HEK293 (cell line): ENCODE results near the gene CDK14.

Experiments used
- CTCF ChIA-PET: fragments of 350-600 bp; formaldehyde crosslinking; extraction: SDS; loops from one replicate; lab custom pipeline; 2021; ENCODE audit warnings: antibody characterized with exemption; lab: Yijun Ruan, JAX
- POLR2A ChIA-PET: fragments of 300-600 bp; formaldehyde crosslinking; extraction: SDS; loops from one replicate; lab custom pipeline; 2020; ENCODE audit warnings: antibody characterized with exemption, inconsistent platforms; lab: Yijun Ruan, JAX
- H3K27ac ChIP-seq: fragments of 200-500 bp; sonication (Bioruptor generic); 2 replicates; pipeline ENCODE4 v1.5.1; 2014; ENCODE audit warnings: low read depth, low read length, control low read depth, inconsistent platforms; ENCODE audit errors: extremely low read depth
- H3K36me3 ChIP-seq, 2 experiments: fragments of 200-500 bp in 1 of 2; sonication (Bioruptor generic) in 1 of 2; 1 replicate in 1 of 2; 2 replicates in 1 of 2; pipeline ENCODE4 v1.5.1; 2014 to 2017; ENCODE audit warnings: inconsistent platforms in 2 of 2, low read length in 2 of 2; ENCODE audit not compliant: control insufficient read depth in 2 of 2, insufficient read depth in 1 of 2
- H3K4me1 ChIP-seq: fragments of 200-500 bp; sonication (Bioruptor generic); 2 replicates; pipeline ENCODE4 v1.5.1; 2014; ENCODE audit warnings: mild to moderate bottlenecking, low read length, inconsistent platforms; ENCODE audit not compliant: control insufficient read depth, insufficient read depth
- H3K4me3 ChIP-seq: 2 replicates; pipeline ENCODE4 v1.5.1; 2011; ENCODE audit warnings: low read depth, mild to moderate bottlenecking, control low read depth, low read length, moderate library complexity
- H3K9me3 ChIP-seq: fragments of 200-500 bp; sonication (Bioruptor generic); 2 replicates; pipeline ENCODE4 v1.5.1; 2014; ENCODE audit warnings: low read depth, low read length, inconsistent platforms; ENCODE audit not compliant: control insufficient read depth, insufficient read depth
- KLF9 ChIP-seq: fragments of 450-650 bp; formaldehyde crosslinking; IDR thresholded peaks from 2 replicates; pipeline ENCODE4 v1.5.1; 2016; ENCODE audit warnings: missing biosample characterization, missing genetic modification characterization, low read depth
- PRDM1 ChIP-seq: fragments of 450-650 bp; formaldehyde crosslinking; IDR thresholded peaks from 2 replicates; pipeline ENCODE4; 2016; ENCODE audit warnings: missing biosample characterization, missing genetic modification characterization
- ZBTB49 ChIP-seq: fragments of 450-650 bp; formaldehyde crosslinking; IDR thresholded peaks from 2 replicates; pipeline ENCODE4 v1.5.1; 2016; ENCODE audit warnings: missing biosample characterization, missing genetic modification characterization, low read depth
- ZBTB7A ChIP-seq: fragments of 450-650 bp; formaldehyde crosslinking; IDR thresholded peaks from 2 replicates; pipeline ENCODE4 v1.5.1; 2016; ENCODE audit warnings: low read depth, missing biosample characterization, missing genetic modification characterization
- ZNF133 ChIP-seq: fragments of 450-650 bp; formaldehyde crosslinking; IDR thresholded peaks from 2 replicates; pipeline ENCODE4 v1.5.1; 2016; ENCODE audit warnings: missing biosample characterization, missing genetic modification characterization
- ZNF138 ChIP-seq: fragments of 450-650 bp; formaldehyde crosslinking; IDR thresholded peaks from 2 replicates; pipeline ENCODE4 v1.5.1; 2016; ENCODE audit warnings: missing biosample characterization, missing genetic modification characterization, borderline replicate concordance
- ZNF169 ChIP-seq: fragments of 450-650 bp; formaldehyde crosslinking; IDR thresholded peaks from 2 replicates; pipeline ENCODE4 v1.5.1; 2016; ENCODE audit warnings: missing biosample characterization, missing genetic modification characterization
- ZNF174 ChIP-seq: fragments of 450-650 bp; formaldehyde crosslinking; IDR thresholded peaks from 2 replicates; pipeline ENCODE4 v1.5.0; 2017; ENCODE audit warnings: missing biosample characterization, mild to moderate bottlenecking, missing genetic modification characterization
- ZNF2 ChIP-seq: fragments of 450-650 bp; formaldehyde crosslinking; IDR thresholded peaks from 2 replicates; pipeline ENCODE4 v1.5.1; 2016; ENCODE audit warnings: missing biosample characterization, missing genetic modification characterization
- ZNF266 ChIP-seq: fragments of 450-650 bp; formaldehyde crosslinking; IDR thresholded peaks from 2 replicates; pipeline ENCODE4 v1.5.1; 2016; ENCODE audit warnings: missing biosample characterization, missing genetic modification characterization, low read depth
- ZNF280D ChIP-seq: fragments of 450-650 bp; formaldehyde crosslinking; IDR thresholded peaks from 2 replicates; pipeline ENCODE4 v1.5.1; 2016; ENCODE audit warnings: missing biosample characterization, missing genetic modification characterization
- ZNF324 ChIP-seq: fragments of 450-650 bp; formaldehyde crosslinking; IDR thresholded peaks from 2 replicates; pipeline ENCODE4 v1.5.1; 2016; ENCODE audit warnings: missing biosample characterization, missing genetic modification characterization
- ZNF404 ChIP-seq: fragments of 450-650 bp; formaldehyde crosslinking; IDR thresholded peaks from 2 replicates; pipeline ENCODE4 v1.5.1; 2017; ENCODE audit warnings: missing biosample characterization, missing genetic modification characterization
- ZNF501 ChIP-seq: fragments of 450-650 bp; formaldehyde crosslinking; IDR thresholded peaks from 2 replicates; pipeline ENCODE4 v1.5.1; 2016; ENCODE audit warnings: missing biosample characterization, missing genetic modification characterization
- ZNF623 ChIP-seq: fragments of 450-650 bp; formaldehyde crosslinking; IDR thresholded peaks from 2 replicates; pipeline ENCODE4 v1.5.1; 2016; ENCODE audit warnings: missing biosample characterization, missing genetic modification characterization
- ZNF692 ChIP-seq: fragments of 450-650 bp; formaldehyde crosslinking; IDR thresholded peaks from 2 replicates; pipeline ENCODE4 v1.5.1; 2016; ENCODE audit warnings: missing biosample characterization, missing genetic modification characterization
- ZNF76 ChIP-seq: fragments of 450-650 bp; formaldehyde crosslinking; IDR thresholded peaks from 2 replicates; pipeline ENCODE4; 2016; ENCODE audit warnings: low read depth, missing biosample characterization, missing genetic modification characterization, borderline replicate concordance
- ZNF830 ChIP-seq: fragments of 450-650 bp; IDR thresholded peaks from 2 replicates; pipeline ENCODE4 v1.5.0; 2018; ENCODE audit warnings: missing biosample characterization, missing genetic modification characterization, low read depth, mild to moderate bottlenecking, moderate library complexity
- ZNF843 ChIP-seq: fragments of 450-650 bp; formaldehyde crosslinking; IDR thresholded peaks from 2 replicates; pipeline ENCODE4 v1.5.1; 2016; ENCODE audit warnings: missing biosample characterization, missing genetic modification characterization
- ZSCAN16 ChIP-seq: fragments of 450-650 bp; formaldehyde crosslinking; IDR thresholded peaks from 2 replicates; pipeline ENCODE4 v1.5.1; 2016; ENCODE audit warnings: missing biosample characterization, missing genetic modification characterization
- ZSCAN23 ChIP-seq: fragments of 450-650 bp; formaldehyde crosslinking; IDR thresholded peaks from 2 replicates; pipeline ENCODE4 v1.5.1; 2016; ENCODE audit warnings: missing biosample characterization, missing genetic modification characterization
- TF ChIP-seq, protein P1 (sequence below): fragments of 450-650 bp; formaldehyde crosslinking; IDR thresholded peaks from 2 replicates; pipeline ENCODE4 v1.5.1; 2017; ENCODE audit warnings: missing biosample characterization, missing genetic modification characterization
- TF ChIP-seq, protein P2 (sequence below): fragments of 450-650 bp; formaldehyde crosslinking; IDR thresholded peaks from 2 replicates; pipeline ENCODE4 v1.5.1; 2017; ENCODE audit warnings: missing biosample characterization, mild to moderate bottlenecking, missing genetic modification characterization, moderate library complexity
- TF ChIP-seq, protein P3 (sequence below): fragments of 450-650 bp; formaldehyde crosslinking; IDR thresholded peaks from 2 replicates; pipeline ENCODE4 v1.5.1; 2016; ENCODE audit warnings: missing biosample characterization, missing genetic modification characterization

Gene CDK14

GRCh38 chr7:90648834-90649233 is 52.7 kb downstream of the CDK14 start:
- ChIA-PET POLR2A (no interaction called here), CTCF (interaction anchor here (1.4 kb wide), 1 partner anchor 20 kb away, joined by 4 read pairs; no protein-coding TSS in a partner anchor)
- H3K4me1 ChIP-seq = no peaks in the 10 kb centered on the region
- TF ChIP-seq ZNF692 (tag by site-specific recombination) (no peak), ZNF280D (no peak), KLF9 (no peak), ZNF266 (tag by site-specific recombination) (no peak), ZNF830 (tag by site-specific recombination) (no peak), ZNF2 (tag by site-specific recombination) (no peak), PRDM1 (no peak), ZNF133 (tag by site-specific recombination) (no peak), ZNF324 (tag by site-specific recombination) (no peak), ZNF404 (tag by site-specific recombination) (no peak), ZSCAN16 (tag by site-specific recombination) (no peak), ZNF174 (tag by site-specific recombination) (no peak), ZNF501 (no peak), ZBTB7A (tag by site-specific recombination) (no peak), ZNF138 (tag by site-specific recombination) (no peak)
- TF ChIP-seq, protein P1, sequence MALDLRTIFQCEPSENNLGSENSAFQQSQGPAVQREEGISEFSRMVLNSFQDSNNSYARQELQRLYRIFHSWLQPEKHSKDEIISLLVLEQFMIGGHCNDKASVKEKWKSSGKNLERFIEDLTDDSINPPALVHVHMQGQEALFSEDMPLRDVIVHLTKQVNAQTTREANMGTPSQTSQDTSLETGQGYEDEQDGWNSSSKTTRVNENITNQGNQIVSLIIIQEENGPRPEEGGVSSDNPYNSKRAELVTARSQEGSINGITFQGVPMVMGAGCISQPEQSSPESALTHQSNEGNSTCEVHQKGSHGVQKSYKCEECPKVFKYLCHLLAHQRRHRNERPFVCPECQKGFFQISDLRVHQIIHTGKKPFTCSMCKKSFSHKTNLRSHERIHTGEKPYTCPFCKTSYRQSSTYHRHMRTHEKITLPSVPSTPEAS = no peak
- TF ChIP-seq, all 188 proteins: peak for 0
- H3K36me3 ChIP-seq = no peaks in the 10 kb centered on the region
- no peaks in the 10 kb centered on the region for H3K9me3 ChIP-seq
- H3K4me3 ChIP-seq = no peak overlapping the region
- H3K27ac ChIP-seq = no peak overlapping the region

DNA sequence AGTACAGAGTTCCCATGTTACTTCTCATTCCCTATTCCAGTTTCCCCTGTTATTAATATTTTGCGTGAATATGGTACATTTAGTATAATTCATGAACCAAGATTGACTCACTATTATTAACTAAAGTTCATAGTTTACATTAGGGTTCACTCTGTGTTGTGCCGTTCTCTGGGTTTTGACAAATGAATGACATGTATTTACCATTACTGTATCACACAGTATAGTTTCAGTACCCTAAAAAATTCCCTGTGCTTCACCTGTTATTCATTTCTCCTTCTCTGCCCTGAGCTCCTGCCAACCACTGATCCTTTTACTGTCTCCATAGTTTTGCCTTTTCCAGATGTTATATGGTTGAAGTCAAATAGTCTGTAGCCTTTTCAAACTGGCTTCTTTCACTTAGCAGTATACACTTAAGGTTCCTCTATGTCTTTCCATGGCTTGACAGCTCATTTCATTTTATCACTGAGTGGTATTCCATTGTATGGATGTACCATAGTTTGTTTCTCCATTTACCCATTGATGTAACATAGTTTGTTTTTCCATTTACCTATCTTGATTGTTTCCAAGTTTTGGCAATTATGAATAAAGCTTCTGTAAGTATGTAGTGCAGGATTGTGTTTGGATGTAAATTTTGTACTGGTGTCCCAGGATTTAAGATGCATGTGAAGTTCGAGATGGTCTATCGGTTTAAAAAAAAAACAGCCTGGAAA is 58.8 kb downstream of the CDK14 start:
- Histone ChIP-seq H3K9me3 (no peaks in the 10 kb centered on the region), H3K27ac (no peak overlapping the region), H3K4me3 (no peak overlapping the region), H3K36me3 (no peaks in the 10 kb centered on the region), H3K4me1 (no peaks in the 10 kb centered on the region)
- ChIA-PET CTCF (interaction anchor here (0.5 kb wide), 1 partner anchor 225 kb away, joined by 3 read pairs; no protein-coding TSS in a partner anchor), POLR2A (interaction anchor here (0.6 kb wide), 1 partner anchor 8 kb away, joined by 3 read pairs; no protein-coding TSS in a partner anchor)
- TF ChIP-seq ZNF404 (tag by site-specific recombination) = no peak
- TF ChIP-seq, protein P2, sequence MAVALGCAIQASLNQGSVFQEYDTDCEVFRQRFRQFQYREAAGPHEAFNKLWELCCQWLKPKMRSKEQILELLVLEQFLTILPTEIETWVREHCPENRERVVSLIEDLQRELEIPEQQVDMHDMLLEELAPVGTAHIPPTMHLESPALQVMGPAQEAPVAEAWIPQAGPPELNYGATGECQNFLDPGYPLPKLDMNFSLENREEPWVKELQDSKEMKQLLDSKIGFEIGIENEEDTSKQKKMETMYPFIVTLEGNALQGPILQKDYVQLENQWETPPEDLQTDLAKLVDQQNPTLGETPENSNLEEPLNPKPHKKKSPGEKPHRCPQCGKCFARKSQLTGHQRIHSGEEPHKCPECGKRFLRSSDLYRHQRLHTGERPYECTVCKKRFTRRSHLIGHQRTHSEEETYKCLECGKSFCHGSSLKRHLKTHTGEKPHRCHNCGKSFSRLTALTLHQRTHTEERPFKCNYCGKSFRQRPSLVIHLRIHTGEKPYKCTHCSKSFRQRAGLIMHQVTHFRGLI (tag by site-specific recombination) = no peak
- TF ChIP-seq, protein P3, sequence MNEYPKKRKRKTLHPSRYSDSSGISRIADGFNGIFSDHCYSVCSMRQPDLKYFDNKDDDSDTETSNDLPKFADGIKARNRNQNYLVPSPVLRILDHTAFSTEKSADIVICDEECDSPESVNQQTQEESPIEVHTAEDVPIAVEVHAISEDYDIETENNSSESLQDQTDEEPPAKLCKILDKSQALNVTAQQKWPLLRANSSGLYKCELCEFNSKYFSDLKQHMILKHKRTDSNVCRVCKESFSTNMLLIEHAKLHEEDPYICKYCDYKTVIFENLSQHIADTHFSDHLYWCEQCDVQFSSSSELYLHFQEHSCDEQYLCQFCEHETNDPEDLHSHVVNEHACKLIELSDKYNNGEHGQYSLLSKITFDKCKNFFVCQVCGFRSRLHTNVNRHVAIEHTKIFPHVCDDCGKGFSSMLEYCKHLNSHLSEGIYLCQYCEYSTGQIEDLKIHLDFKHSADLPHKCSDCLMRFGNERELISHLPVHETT = no peak
- no peak for TF ChIP-seq ZNF843 (tag by site-specific recombination)
- no peak for TF ChIP-seq ZBTB49 (tag by site-specific recombination)
- no peak for TF ChIP-seq ZSCAN23 (tag by site-specific recombination)
- TF ChIP-seq ZNF76 (tag by site-specific recombination) = no peak
- no peak for TF ChIP-seq ZNF266 (tag by site-specific recombination)
- no peak for TF ChIP-seq ZNF169 (tag by site-specific recombination)
- no peak for TF ChIP-seq ZNF623 (tag by site-specific recombination)
